ENCODE measurements around the gene FNDC1.

FNDC1 gene

GRCh38 chr6:159161839-159162238, 7.4 kb upstream of the FNDC1 start:
- Histone ChIP-seq H3K27ac (ENCODE audit: low read length, poor library complexity, severe bottlenecking) (no peak overlapping the region), H3K79me1 (replicated peaks; ENCODE audit: low read length, poor library complexity, severe bottlenecking) (no peaks in the 10 kb centered on the region), H2AFZ (ENCODE audit: low read depth, low read length) (no peak overlapping the region), H4K91ac (ENCODE audit: low read length) (no peak overlapping the region), H2AK5ac (ENCODE audit: low read length, severe bottlenecking) (no peak overlapping the region), H4K8ac (ENCODE audit: low read length) (no peak overlapping the region), H2BK120ac (ENCODE audit: low read depth, low read length) (no peak overlapping the region), H2BK12ac (ENCODE audit: low read length in 2 of 2) (no peak overlapping the region), H3K23ac (ENCODE audit: low read length in 2 of 2) (no peak overlapping the region), H3K14ac (ENCODE audit: low read length in 2 of 2) (no peak overlapping the region), H3K4me1 (ENCODE audit: control insufficient read depth, insufficient read depth, low read depth, low read length) (no peaks in the 10 kb centered on the region), H2BK5ac (ENCODE audit: low read depth, low read length, poor library complexity, severe bottlenecking) (no peak overlapping the region), H3K4me3 (ENCODE audit: insufficient read depth in 1 of 2, low read depth in 1 of 2, low read length in 2 of 2) (no peak overlapping the region), H3K4ac (ENCODE audit: low read depth in 1 of 2, low read length in 2 of 2) (no peak overlapping the region), H3K9ac (ENCODE audit: low read length) (no peak overlapping the region), H3K36me3 (ENCODE audit: control insufficient read depth in 1 of 2, insufficient read depth in 2 of 2, low read depth in 1 of 2, low read length in 2 of 2) (no peaks in the 10 kb centered on the region), H3K27me3 (ENCODE audit: control insufficient read depth in 1 of 2, insufficient read depth in 1 of 2, low read length in 2 of 2) (peaks cover 3 to 24% of the 10 kb centered on the region in 2 experiments), H3K9me3 (ENCODE audit: control insufficient read depth, low read length) (peaks cover 8% of the 10 kb centered on the region), H2BK15ac (ENCODE audit: low read depth, poor library complexity, severe bottlenecking) (no peak overlapping the region), H3K4me2 (ENCODE audit: low read length, poor library complexity, severe bottlenecking) (no peak overlapping the region), H3K18ac (ENCODE audit: low read depth in 1 of 2, low read length in 2 of 2) (no peak overlapping the region)
- DNase-seq = no peak
- 7% methylated on average over 3 of the region's 3 CpGs for WGBS

- no peak overlapping the region for H3K27ac ChIP-seq (ENCODE audit: low read length, poor library complexity, severe bottlenecking)
- peaks cover 8% of the 10 kb centered on the region for H3K9me3 ChIP-seq (ENCODE audit: control insufficient read depth, low read length)
- H3K14ac ChIP-seq (ENCODE audit: low read length in 2 of 2) = no peak overlapping the region
- H2BK120ac ChIP-seq (ENCODE audit: low read depth, low read length) = no peak overlapping the region
- H2BK5ac ChIP-seq (ENCODE audit: low read depth, low read length, poor library complexity, severe bottlenecking) = no peak overlapping the region
- WGBS = 67% methylated on average over 4 of the region's 5 CpGs
- H3K4me1 ChIP-seq (ENCODE audit: control insufficient read depth, insufficient read depth, low read depth, low read length) = peaks cover 6% of the 10 kb centered on the region
- no peak overlapping the region for H3K4ac ChIP-seq (ENCODE audit: low read depth in 1 of 2, low read length in 2 of 2)
- no peak overlapping the region for H4K91ac ChIP-seq (ENCODE audit: low read length)
- no peak overlapping the region for H3K23ac ChIP-seq (ENCODE audit: low read length in 2 of 2)
- no peak overlapping the region for H3K4me3 ChIP-seq (ENCODE audit: insufficient read depth in 1 of 2, low read depth in 1 of 2, low read length in 2 of 2)
- H3K27me3 ChIP-seq (ENCODE audit: control insufficient read depth in 1 of 2, insufficient read depth in 1 of 2, low read length in 2 of 2) = peaks cover 17 to 41% of the 10 kb centered on the region in 2 experiments
- no peak for DNase-seq
- H3K79me1 ChIP-seq (replicated peaks; ENCODE audit: low read length, poor library complexity, severe bottlenecking) = no peaks in the 10 kb centered on the region
- H2BK15ac ChIP-seq (ENCODE audit: low read depth, poor library complexity, severe bottlenecking) = no peak overlapping the region
- H2BK12ac ChIP-seq (ENCODE audit: low read length in 2 of 2) = no peak overlapping the region
- no peak overlapping the region for H4K8ac ChIP-seq (ENCODE audit: low read length)
- H3K9ac ChIP-seq (ENCODE audit: low read length) = no peak overlapping the region
- no peak overlapping the region for H2AFZ ChIP-seq (ENCODE audit: low read depth, low read length)
- no peaks in the 10 kb centered on the region for H3K36me3 ChIP-seq (ENCODE audit: control insufficient read depth in 1 of 2, insufficient read depth in 2 of 2, low read depth in 1 of 2, low read length in 2 of 2)
- H3K4me2 ChIP-seq (ENCODE audit: low read length, poor library complexity, severe bottlenecking) = no peak overlapping the region
- no peak overlapping the region for H2AK5ac ChIP-seq (ENCODE audit: low read length, severe bottlenecking)
- no peak overlapping the region for H3K18ac ChIP-seq (ENCODE audit: low read depth in 1 of 2, low read length in 2 of 2)
These were observed 5.3 kb upstream of the FNDC1 start for GRCh38 chr6:159163901-159164370.

DNA sequence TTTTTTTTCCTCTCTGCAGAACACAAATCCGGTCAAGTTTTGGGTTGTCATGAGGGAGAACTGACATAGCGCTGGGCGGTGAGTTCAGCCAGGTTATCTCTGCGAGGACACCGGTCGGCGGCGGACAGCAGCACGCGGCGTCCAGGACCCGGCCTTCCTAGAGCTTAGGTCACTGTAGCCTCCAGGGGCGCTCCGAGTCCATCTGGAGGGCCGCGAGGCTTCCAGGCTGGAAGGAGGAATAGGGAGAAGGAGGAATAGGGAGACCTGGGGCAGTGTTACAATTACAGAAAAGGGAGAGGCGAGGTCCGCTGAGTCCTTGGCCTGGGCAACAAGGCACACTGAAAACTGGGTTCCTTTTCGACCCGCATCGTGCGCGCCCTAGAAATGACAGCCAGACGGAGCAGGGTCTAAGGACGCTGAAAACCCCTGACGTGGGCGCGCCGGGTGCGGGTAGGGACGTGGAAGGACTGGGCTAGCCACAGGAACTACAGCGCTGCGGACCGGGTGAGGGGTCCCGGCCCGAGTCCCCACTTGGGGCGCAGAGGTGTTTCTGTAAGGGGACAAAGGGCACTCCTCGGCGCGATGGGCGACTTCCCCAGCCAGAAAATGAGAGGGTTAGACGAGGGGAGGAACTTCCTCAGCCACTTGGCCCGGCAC, 536 bp upstream of the FNDC1 start:
- Histone ChIP-seq H3K79me1 (replicated peaks; ENCODE audit: low read length, poor library complexity, severe bottlenecking) (no peaks in the 10 kb centered on the region), H3K9me3 (ENCODE audit: control insufficient read depth, low read length) (no peaks in the 10 kb centered on the region), H3K4me2 (ENCODE audit: low read length, poor library complexity, severe bottlenecking) (peak overlapping the region; percentile 64), H2AFZ (ENCODE audit: low read depth, low read length) (no peak overlapping the region), H3K27ac (ENCODE audit: low read length, poor library complexity, severe bottlenecking) (no peak overlapping the region), H3K27me3 (ENCODE audit: control insufficient read depth in 1 of 2, insufficient read depth in 1 of 2, low read length in 2 of 2) (peaks cover 17 to 57% of the 10 kb centered on the region in 2 experiments), H3K4ac (ENCODE audit: low read depth in 1 of 2, low read length in 2 of 2) (no peak overlapping the region), H2BK15ac (ENCODE audit: low read depth, poor library complexity, severe bottlenecking) (no peak overlapping the region), H3K14ac (ENCODE audit: low read length in 2 of 2) (no peak overlapping the region), H3K36me3 (ENCODE audit: control insufficient read depth in 1 of 2, insufficient read depth in 2 of 2, low read depth in 1 of 2, low read length in 2 of 2) (no peaks in the 10 kb centered on the region), H2BK120ac (ENCODE audit: low read depth, low read length) (no peak overlapping the region), H3K4me3 (ENCODE audit: insufficient read depth in 1 of 2, low read depth in 1 of 2, low read length in 2 of 2) (peak overlapping the region in 1 of 2 experiments; percentile 76), H4K8ac (ENCODE audit: low read length) (no peak overlapping the region), H2AK5ac (ENCODE audit: low read length, severe bottlenecking) (no peak overlapping the region), H2BK5ac (ENCODE audit: low read depth, low read length, poor library complexity, severe bottlenecking) (no peak overlapping the region), H4K91ac (ENCODE audit: low read length) (no peak overlapping the region), H3K18ac (ENCODE audit: low read depth in 1 of 2, low read length in 2 of 2) (no peak overlapping the region), H3K9ac (ENCODE audit: low read length) (peak overlapping the region; percentile 69), H3K4me1 (ENCODE audit: control insufficient read depth, insufficient read depth, low read depth, low read length) (peaks cover 14% of the 10 kb centered on the region), H3K23ac (ENCODE audit: low read length in 2 of 2) (no peak overlapping the region), H2BK12ac (ENCODE audit: low read length in 2 of 2) (no peak overlapping the region)
- peak; percentile 64 for DNase-seq
- 6% methylated on average over 33 of the region's 43 CpGs for WGBS

GRCh38 chr6:159169557-159170332, 545 bp downstream of the FNDC1 start:
- WGBS = 5% methylated on average over 78 of the region's 87 CpGs
- Histone ChIP-seq H2AK5ac (ENCODE audit: low read length, severe bottlenecking) (no peak overlapping the region), H3K27ac (ENCODE audit: low read length, poor library complexity, severe bottlenecking) (no peak overlapping the region), H3K27me3 (ENCODE audit: control insufficient read depth in 1 of 2, insufficient read depth in 1 of 2, low read length in 2 of 2) (peaks cover 17 to 58% of the 10 kb centered on the region in 2 experiments), H3K36me3 (ENCODE audit: control insufficient read depth in 1 of 2, insufficient read depth in 2 of 2, low read depth in 1 of 2, low read length in 2 of 2) (no peaks in the 10 kb centered on the region), H2BK12ac (ENCODE audit: low read length in 2 of 2) (no peak overlapping the region), H3K79me1 (replicated peaks; ENCODE audit: low read length, poor library complexity, severe bottlenecking) (no peaks in the 10 kb centered on the region), H3K23ac (ENCODE audit: low read length in 2 of 2) (peak overlapping the region in 1 of 2 experiments; percentile 64), H3K4me2 (ENCODE audit: low read length, poor library complexity, severe bottlenecking) (peak overlapping the region; percentile 80), H2BK15ac (ENCODE audit: low read depth, poor library complexity, severe bottlenecking) (no peak overlapping the region), H2AFZ (ENCODE audit: low read depth, low read length) (no peak overlapping the region), H3K9ac (ENCODE audit: low read length) (peak overlapping the region; percentile 68), H3K9me3 (ENCODE audit: control insufficient read depth, low read length) (no peaks in the 10 kb centered on the region), H3K14ac (ENCODE audit: low read length in 2 of 2) (no peak overlapping the region), H3K18ac (ENCODE audit: low read depth in 1 of 2, low read length in 2 of 2) (no peak overlapping the region), H2BK5ac (ENCODE audit: low read depth, low read length, poor library complexity, severe bottlenecking) (no peak overlapping the region), H4K91ac (ENCODE audit: low read length) (no peak overlapping the region), H3K4me1 (ENCODE audit: control insufficient read depth, insufficient read depth, low read depth, low read length) (peaks cover 14% of the 10 kb centered on the region), H3K4ac (ENCODE audit: low read depth in 1 of 2, low read length in 2 of 2) (no peak overlapping the region), H3K4me3 (ENCODE audit: insufficient read depth in 1 of 2, low read depth in 1 of 2, low read length in 2 of 2) (peak overlapping the region; percentile 52 to 84), H2BK120ac (ENCODE audit: low read depth, low read length) (no peak overlapping the region), H4K8ac (ENCODE audit: low read length) (no peak overlapping the region)
- peak; percentile 30 for DNase-seq

Measured in mesenchymal stem cell (in vitro differentiated cells and primary cell).